ENCODE measurements around the gene MOCS3.

The MOCS3 gene

GRCh38 chr20:50958615-50959542 is at the start of gene MOCS3:
Gene MOCS3 (plus strand): TSS chr20:50958818. CDS start chr20:50958843, 25 bp downstream.
- peak; percentile 90 for DNase-seq

GRCh38 chr20:50909413-50909812 is 49.2 kb upstream of the MOCS3 start:
- no peak for DNase-seq

- peak; percentile 90 for DNase-seq
Measured at GRCh38 chr20:50911030-50911429, 47.6 kb upstream of the MOCS3 start.

- no peak for DNase-seq
Measured at GRCh38 chr20:50911716-50912115, 46.9 kb upstream of the MOCS3 start.

- peak; percentile 80 for DNase-seq
Measured at GRCh38 chr20:50913690-50914375, 44.8 kb upstream of the MOCS3 start.

- DNase-seq = peak; percentile 50
Measured at GRCh38 chr20:50915424-50915823, 43.2 kb upstream of the MOCS3 start.

- peak; percentile 39 for DNase-seq
Measured at GRCh38 chr20:50916257-50916656, 42.4 kb upstream of the MOCS3 start.

- no peak for DNase-seq
Measured at GRCh38 chr20:50916934-50917333, 41.7 kb upstream of the MOCS3 start.

GRCh38 chr20:50918403-50918802 is 40.2 kb upstream of the MOCS3 start:
- DNase-seq = peak; percentile 54

GRCh38 chr20:50919567-50919966 is 39.1 kb upstream of the MOCS3 start:
- peak; percentile 61 for DNase-seq

- no peak for DNase-seq
Measured at GRCh38 chr20:50920997-50921396, 37.6 kb upstream of the MOCS3 start.

GRCh38 chr20:50921803-50922501 is 36.7 kb upstream of the MOCS3 start:
- DNase-seq = no peak

- no peak for DNase-seq
Measured at GRCh38 chr20:50924261-50924920, 34.2 kb upstream of the MOCS3 start.

- DNase-seq = no peak
Measured at GRCh38 chr20:50926530-50926929, 32.1 kb upstream of the MOCS3 start.

- no peak for DNase-seq
Measured at GRCh38 chr20:50928469-50928868, 30.1 kb upstream of the MOCS3 start.

GRCh38 chr20:50929299-50930138 is 29.1 kb upstream of the MOCS3 start:
- peak; percentile 96 for DNase-seq

- no peak for DNase-seq
Measured at GRCh38 chr20:50930139-50930975, 28.3 kb upstream of the MOCS3 start.

- no peak for DNase-seq
Measured at GRCh38 chr20:50930976-50931305, 27.7 kb upstream of the MOCS3 start.

GRCh38 chr20:50931306-50932015 is 27.2 kb upstream of the MOCS3 start, which contains the start of gene ADNP:
Gene ADNP (minus strand): TSS chr20:50931437. CDS start chr20:50903996, 27,441 bp downstream.
- peak; percentile 92 for DNase-seq

GRCh38 chr20:50932016-50932485 is 26.6 kb upstream of the MOCS3 start:
- DNase-seq = no peak
